ENCODE measurements around the gene CPEB3.

DNA sequence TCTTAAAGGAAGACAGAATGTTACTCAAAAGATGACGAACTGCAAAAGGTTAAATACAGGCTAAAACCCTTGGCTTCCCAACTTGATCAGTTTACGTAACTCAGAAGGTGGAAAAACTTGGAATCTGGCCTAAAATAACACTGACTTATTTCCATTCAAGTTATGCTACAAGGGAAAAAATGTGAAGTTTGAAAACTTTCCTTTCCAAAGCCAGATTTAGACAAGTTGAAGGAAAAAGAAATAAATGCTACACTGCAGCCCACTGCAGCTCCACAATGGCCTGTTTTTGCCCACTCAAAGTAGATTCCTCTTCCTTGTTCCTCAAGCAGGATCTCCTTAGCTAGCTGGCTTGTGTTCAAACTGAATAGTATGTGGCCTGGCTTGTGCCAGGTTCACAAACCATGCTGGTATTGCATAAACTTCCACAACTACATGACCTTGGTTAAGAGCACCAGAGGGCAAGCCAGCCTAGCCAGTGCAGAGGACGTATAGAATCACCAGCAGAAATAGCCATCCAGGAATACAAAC lies 166.2 kb downstream of the CPEB3 start:
- TF ChIP-seq, protein P1, sequence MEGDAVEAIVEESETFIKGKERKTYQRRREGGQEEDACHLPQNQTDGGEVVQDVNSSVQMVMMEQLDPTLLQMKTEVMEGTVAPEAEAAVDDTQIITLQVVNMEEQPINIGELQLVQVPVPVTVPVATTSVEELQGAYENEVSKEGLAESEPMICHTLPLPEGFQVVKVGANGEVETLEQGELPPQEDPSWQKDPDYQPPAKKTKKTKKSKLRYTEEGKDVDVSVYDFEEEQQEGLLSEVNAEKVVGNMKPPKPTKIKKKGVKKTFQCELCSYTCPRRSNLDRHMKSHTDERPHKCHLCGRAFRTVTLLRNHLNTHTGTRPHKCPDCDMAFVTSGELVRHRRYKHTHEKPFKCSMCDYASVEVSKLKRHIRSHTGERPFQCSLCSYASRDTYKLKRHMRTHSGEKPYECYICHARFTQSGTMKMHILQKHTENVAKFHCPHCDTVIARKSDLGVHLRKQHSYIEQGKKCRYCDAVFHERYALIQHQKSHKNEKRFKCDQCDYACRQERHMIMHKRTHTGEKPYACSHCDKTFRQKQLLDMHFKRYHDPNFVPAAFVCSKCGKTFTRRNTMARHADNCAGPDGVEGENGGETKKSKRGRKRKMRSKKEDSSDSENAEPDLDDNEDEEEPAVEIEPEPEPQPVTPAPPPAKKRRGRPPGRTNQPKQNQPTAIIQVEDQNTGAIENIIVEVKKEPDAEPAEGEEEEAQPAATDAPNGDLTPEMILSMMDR (IDR thresholded peaks at IDR 0.05; ENCODE audit: low read depth, low read length, missing input control) = no peak
- TF ChIP-seq GABPA (IDR thresholded peaks at IDR 0.05 in 1 of 2, conservative IDR thresholded peaks at IDR 0.05 in 1 of 2) = no peak
- peak; percentile 40 to 64 for TF ChIP-seq JUND (IDR thresholded peaks at IDR 0.05)
- peak; percentile 66 for TF ChIP-seq MAX (IDR thresholded peaks at IDR 0.05)
- peak; percentile 13 for TF ChIP-seq ATF3 (IDR thresholded peaks at IDR 0.05)
- peak; percentile 76 for TF ChIP-seq YY1 (IDR thresholded peaks at IDR 0.05)

All from liver (tissue), 3 donors.